Ishikawa (cell line): ENCODE data around the gene ZER1.

Experiments used
- CEBPB ChIP-seq: IDR thresholded peaks from 2 replicates; pipeline ENCODE4 v1.6.1; 2012
- CREB1 ChIP-seq: IDR thresholded peaks from 2 replicates; pipeline ENCODE4 v1.6.1; 2012; ENCODE audit warnings: low read depth
- EGR1 ChIP-seq: IDR thresholded peaks from 2 replicates; pipeline ENCODE4 v1.6.1; 2012
- EP300 ChIP-seq: IDR thresholded peaks from 2 replicates; pipeline ENCODE4 v1.6.1; 2012; ENCODE audit warnings: borderline replicate concordance
- FOXM1 ChIP-seq: IDR thresholded peaks from 2 replicates; pipeline ENCODE4 v1.6.1; 2012; ENCODE audit warnings: low read depth, borderline replicate concordance
- NFIC ChIP-seq: IDR thresholded peaks from 2 replicates; pipeline ENCODE4 v1.6.1; 2012
- RAD21 ChIP-seq: IDR thresholded peaks from 2 replicates; pipeline ENCODE4 v1.6.1; 2012; ENCODE audit warnings: low read depth
- TAF1 ChIP-seq: IDR thresholded peaks from 2 replicates; pipeline ENCODE4 v1.6.1; 2012; ENCODE audit warnings: low read depth, mild to moderate bottlenecking
- TCF12 ChIP-seq: IDR thresholded peaks from 2 replicates; pipeline ENCODE4 v1.6.1; 2012; ENCODE audit warnings: low read depth
- TEAD4 ChIP-seq: IDR thresholded peaks from 2 replicates; pipeline ENCODE4 v1.6.1; 2012
- YY1 ChIP-seq: IDR thresholded peaks from 2 replicates; pipeline ENCODE4 v1.6.1; 2012; ENCODE audit warnings: low read depth
- ZBTB7A ChIP-seq: IDR thresholded peaks from 2 replicates; pipeline ENCODE4 v1.6.1; 2012; ENCODE audit warnings: low read depth
- TF ChIP-seq, protein P1 (sequence below): IDR thresholded peaks from 2 replicates; pipeline ENCODE4 v1.6.1; 2012; ENCODE audit warnings: low read depth, mild to moderate bottlenecking
- TF ChIP-seq, protein P2 (sequence below): IDR thresholded peaks from 2 replicates; pipeline ENCODE4 v1.6.1; 2012
- TF ChIP-seq, protein P3 (sequence below): IDR thresholded peaks from 2 replicates; pipeline ENCODE4 v1.6.1; 2012

Gene ZER1

DNA sequence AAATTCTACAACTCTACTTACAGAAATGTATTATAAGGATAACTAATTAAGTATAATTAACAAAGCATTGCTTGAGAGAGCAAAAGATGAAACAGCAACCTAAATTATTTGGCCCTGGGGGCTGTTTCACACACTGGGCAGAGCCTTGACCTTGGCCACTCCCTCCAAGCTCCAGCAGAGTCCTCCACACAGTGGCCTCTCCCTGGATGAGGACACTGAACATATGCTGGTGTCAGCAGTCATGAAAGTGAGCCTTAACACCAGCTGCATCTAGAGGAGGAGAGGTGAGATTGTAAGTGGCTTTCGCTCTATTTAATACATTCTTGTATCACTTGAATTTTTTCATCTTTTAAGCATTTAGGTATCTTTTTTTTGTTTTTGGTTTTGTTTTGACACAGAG, 24.5 kb downstream of the ZER1 start:
- TF ChIP-seq YY1 (no peak), TCF12 (no peak), RAD21 (no peak), TAF1 (no peak), EGR1 (no peak), FOXM1 (no peak), EP300 (no peak), TEAD4 (no peak), CREB1 (no peak), ZBTB7A (no peak), CEBPB (no peak), NFIC (no peak)
- TF ChIP-seq, protein P1, sequence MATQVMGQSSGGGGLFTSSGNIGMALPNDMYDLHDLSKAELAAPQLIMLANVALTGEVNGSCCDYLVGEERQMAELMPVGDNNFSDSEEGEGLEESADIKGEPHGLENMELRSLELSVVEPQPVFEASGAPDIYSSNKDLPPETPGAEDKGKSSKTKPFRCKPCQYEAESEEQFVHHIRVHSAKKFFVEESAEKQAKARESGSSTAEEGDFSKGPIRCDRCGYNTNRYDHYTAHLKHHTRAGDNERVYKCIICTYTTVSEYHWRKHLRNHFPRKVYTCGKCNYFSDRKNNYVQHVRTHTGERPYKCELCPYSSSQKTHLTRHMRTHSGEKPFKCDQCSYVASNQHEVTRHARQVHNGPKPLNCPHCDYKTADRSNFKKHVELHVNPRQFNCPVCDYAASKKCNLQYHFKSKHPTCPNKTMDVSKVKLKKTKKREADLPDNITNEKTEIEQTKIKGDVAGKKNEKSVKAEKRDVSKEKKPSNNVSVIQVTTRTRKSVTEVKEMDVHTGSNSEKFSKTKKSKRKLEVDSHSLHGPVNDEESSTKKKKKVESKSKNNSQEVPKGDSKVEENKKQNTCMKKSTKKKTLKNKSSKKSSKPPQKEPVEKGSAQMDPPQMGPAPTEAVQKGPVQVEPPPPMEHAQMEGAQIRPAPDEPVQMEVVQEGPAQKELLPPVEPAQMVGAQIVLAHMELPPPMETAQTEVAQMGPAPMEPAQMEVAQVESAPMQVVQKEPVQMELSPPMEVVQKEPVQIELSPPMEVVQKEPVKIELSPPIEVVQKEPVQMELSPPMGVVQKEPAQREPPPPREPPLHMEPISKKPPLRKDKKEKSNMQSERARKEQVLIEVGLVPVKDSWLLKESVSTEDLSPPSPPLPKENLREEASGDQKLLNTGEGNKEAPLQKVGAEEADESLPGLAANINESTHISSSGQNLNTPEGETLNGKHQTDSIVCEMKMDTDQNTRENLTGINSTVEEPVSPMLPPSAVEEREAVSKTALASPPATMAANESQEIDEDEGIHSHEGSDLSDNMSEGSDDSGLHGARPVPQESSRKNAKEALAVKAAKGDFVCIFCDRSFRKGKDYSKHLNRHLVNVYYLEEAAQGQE, result no peak
- TF ChIP-seq, protein P2, sequence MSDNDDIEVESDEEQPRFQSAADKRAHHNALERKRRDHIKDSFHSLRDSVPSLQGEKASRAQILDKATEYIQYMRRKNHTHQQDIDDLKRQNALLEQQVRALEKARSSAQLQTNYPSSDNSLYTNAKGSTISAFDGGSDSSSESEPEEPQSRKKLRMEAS, result no peak
- TF ChIP-seq, protein P3, sequence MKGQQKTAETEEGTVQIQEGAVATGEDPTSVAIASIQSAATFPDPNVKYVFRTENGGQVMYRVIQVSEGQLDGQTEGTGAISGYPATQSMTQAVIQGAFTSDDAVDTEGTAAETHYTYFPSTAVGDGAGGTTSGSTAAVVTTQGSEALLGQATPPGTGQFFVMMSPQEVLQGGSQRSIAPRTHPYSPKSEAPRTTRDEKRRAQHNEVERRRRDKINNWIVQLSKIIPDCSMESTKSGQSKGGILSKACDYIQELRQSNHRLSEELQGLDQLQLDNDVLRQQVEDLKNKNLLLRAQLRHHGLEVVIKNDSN, result no peak

DNA sequence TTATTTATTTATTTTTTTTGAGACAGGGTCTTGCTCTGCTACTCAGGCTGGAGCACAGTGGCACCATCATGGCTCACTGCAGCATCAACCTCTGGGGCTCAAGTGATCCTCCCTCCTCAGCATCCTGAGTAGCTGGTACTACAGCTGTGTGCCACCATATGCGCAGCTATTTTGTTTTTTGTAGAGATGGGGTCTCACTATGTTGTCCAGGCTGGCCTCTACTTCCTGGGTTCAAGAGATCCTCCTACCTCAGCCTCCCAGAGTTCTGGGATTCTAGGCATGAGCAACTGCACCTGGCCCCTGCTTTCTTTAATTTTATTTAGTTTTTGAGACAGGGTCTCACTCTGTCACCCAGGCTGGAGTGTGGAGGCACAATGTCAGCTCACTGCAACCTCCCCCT, 28.3 kb downstream of the ZER1 start:
- TF ChIP-seq CREB1 (no peak), ZBTB7A (no peak), CEBPB (no peak), YY1 (no peak), TCF12 (no peak), TAF1 (no peak), EP300 (no peak), NFIC (no peak), RAD21 (no peak), EGR1 (no peak), FOXM1 (no peak), TEAD4 (no peak)
- TF ChIP-seq, protein P2, result no peak
- TF ChIP-seq, protein P1, result no peak
- TF ChIP-seq, protein P3, result no peak

DNA sequence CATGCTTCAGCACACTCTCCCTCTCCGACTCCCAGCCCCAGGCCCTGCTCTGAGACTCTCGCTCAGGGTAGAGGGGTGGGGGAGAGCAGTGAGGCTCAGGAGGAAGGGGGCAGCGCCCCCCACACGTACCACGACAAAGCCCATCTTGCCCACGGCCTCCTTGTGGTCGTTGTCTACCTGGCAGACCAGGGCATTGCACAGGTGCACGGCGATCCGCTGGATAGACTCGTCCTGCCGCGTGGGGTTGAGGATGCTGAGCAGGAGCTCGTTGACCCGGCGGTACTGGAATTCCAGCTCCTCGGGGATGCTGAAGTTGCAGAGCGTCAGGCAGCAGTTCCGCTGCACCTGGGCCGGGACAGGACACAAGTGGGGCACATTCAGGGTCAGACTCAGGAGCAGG, 29.3 kb downstream of the ZER1 start:
- no peak for TF ChIP-seq YY1
- no peak for TF ChIP-seq ZBTB7A
- no peak for TF ChIP-seq TEAD4
- TF ChIP-seq CREB1, result no peak
- TF ChIP-seq EGR1, result no peak
- no peak for TF ChIP-seq NFIC
- no peak for TF ChIP-seq TCF12
- TF ChIP-seq, protein P3, result no peak

DNA sequence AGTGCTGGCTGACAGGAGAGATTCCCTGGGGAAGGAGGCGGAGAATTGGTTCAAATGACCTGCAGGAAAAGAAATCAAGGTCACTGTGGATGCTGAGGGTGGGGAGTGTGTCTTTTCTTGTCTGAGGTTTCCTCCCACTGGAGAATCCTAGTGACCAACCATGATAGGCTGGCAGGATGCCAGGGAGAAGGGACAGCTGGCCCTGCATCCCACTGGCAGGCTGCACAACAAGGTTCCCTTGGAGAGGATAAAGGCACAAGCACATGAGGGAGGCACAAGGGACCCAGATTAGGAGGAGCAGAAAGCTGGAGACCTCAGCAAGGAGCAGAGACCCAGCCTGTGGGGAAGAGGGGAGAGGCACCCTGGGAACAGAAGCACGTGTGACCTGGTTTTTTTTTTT, 36.4 kb downstream of the ZER1 start:
- TF ChIP-seq, protein P1, result no peak
- TF ChIP-seq NFIC (peak; percentile 50; the same call in 1 of the 2 replicates), FOXM1 (no peak)

DNA sequence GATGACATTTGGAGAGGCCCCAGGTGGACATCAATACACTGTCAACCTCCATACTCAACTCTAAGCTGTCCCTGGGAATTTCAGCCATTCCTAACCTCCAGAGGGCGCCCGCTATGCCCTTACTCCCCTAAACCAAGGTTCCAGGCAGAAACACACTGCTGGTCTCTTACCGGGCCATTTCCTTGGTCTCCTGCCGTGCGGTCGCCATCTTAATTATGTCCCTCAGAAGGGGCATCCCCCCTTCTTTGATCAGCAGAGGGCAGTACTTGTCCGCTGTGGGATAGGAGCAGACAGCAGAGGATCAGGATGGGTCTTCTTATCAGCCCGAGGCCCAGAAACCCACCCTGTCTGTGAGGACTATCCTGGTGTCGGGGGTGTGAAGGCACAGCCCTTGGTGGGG, 38.5 kb downstream of the ZER1 start:
- TF ChIP-seq RAD21 (peak; percentile 41), EP300 (no peak), TCF12 (no peak), TEAD4 (no peak), YY1 (peak; percentile 80)
